GM19372 (cell line): ENCODE results near the gene MAB21L2.

Experiments used
- ATAC-seq: cut with Tn5 transposase; IDR thresholded peaks from one replicate; pipeline ENCODE4 v1.9.1; 2021; ENCODE audit warnings: mild to moderate bottlenecking, low read depth, moderate library complexity; ENCODE audit not compliant: unreplicated experiment

MAB21L2 gene

GRCh38 chr4:150573534-150573933 lies 8.4 kb upstream of the MAB21L2 start:
- ATAC-seq = no peak

GRCh38 chr4:150574678-150575077 lies 7.3 kb upstream of the MAB21L2 start:
- no peak for ATAC-seq

GRCh38 chr4:150577796-150578195 lies 4.2 kb upstream of the MAB21L2 start:
- ATAC-seq = no peak

GRCh38 chr4:150578745-150579501 lies 3.0 kb upstream of the MAB21L2 start:
- ATAC-seq = no peak

GRCh38 chr4:150579551-150580234 lies 2.3 kb upstream of the MAB21L2 start:
- no peak for ATAC-seq

- no peak for ATAC-seq
These were observed 1.6 kb upstream of the MAB21L2 start for GRCh38 chr4:150580306-150580705.

GRCh38 chr4:150581056-150581605 lies 820 bp upstream of the MAB21L2 start:
- ATAC-seq = no peak

- ATAC-seq = no peak
These were observed 305 bp upstream of the MAB21L2 start for GRCh38 chr4:150581641-150582051.

- ATAC-seq = no peak
These were observed 929 bp downstream of the MAB21L2 start for GRCh38 chr4:150582873-150583286.

GRCh38 chr4:150583287-150584110 lies 1.5 kb downstream of the MAB21L2 start:
- no peak for ATAC-seq

GRCh38 chr4:150584111-150584915 lies 2.4 kb downstream of the MAB21L2 start:
- no peak for ATAC-seq

GRCh38 chr4:150585611-150586010 lies 3.7 kb downstream of the MAB21L2 start:
- no peak for ATAC-seq

- ATAC-seq = no peak
These were observed 4.3 kb downstream of the MAB21L2 start for GRCh38 chr4:150586162-150586810.

- no peak for ATAC-seq
These were observed 6.4 kb downstream of the MAB21L2 start for GRCh38 chr4:150588316-150588715.

- ATAC-seq = no peak
These were observed 7.2 kb downstream of the MAB21L2 start for GRCh38 chr4:150589157-150589556.

GRCh38 chr4:150590631-150591030 lies 8.7 kb downstream of the MAB21L2 start:
- no peak for ATAC-seq

- ATAC-seq = no peak
These were observed 9.5 kb downstream of the MAB21L2 start for GRCh38 chr4:150591406-150591805.

- no peak for ATAC-seq
These were observed 10.0 kb downstream of the MAB21L2 start for GRCh38 chr4:150591904-150592303.

GRCh38 chr4:150593996-150594395 lies 12.0 kb downstream of the MAB21L2 start:
- no peak for ATAC-seq

- ATAC-seq = no peak
These were observed 17.0 kb downstream of the MAB21L2 start for GRCh38 chr4:150598909-150599308.
